Activated CD4-positive, CD25-positive, alpha-beta regulatory T cell treated with anti-CD3 and anti-CD28 coated beads, Interleukin-2, amount 50 U/mL, for 24 hours (primary cell): Measurements from ENCODE around the gene FGF22.
A peak's percentile ranks its signal among the peaks of the same experiment; 100 is the strongest.
"Not testable (repeated sequence)": the region's sequence is repeated elsewhere in the genome, so short reads cannot be mapped to it uniquely, and the experiment has no call there.

ENCODE experiments used
- ATAC-seq, 2 donors: fragments of 150-1000 bp; cut with Tn5 transposase; one replicate each; pipeline ENCODE4 v1.10.0; 2021; ENCODE audit warnings: mild to moderate bottlenecking in 1 of 2, moderate library complexity in 1 of 2

FGF22 gene

DNA sequence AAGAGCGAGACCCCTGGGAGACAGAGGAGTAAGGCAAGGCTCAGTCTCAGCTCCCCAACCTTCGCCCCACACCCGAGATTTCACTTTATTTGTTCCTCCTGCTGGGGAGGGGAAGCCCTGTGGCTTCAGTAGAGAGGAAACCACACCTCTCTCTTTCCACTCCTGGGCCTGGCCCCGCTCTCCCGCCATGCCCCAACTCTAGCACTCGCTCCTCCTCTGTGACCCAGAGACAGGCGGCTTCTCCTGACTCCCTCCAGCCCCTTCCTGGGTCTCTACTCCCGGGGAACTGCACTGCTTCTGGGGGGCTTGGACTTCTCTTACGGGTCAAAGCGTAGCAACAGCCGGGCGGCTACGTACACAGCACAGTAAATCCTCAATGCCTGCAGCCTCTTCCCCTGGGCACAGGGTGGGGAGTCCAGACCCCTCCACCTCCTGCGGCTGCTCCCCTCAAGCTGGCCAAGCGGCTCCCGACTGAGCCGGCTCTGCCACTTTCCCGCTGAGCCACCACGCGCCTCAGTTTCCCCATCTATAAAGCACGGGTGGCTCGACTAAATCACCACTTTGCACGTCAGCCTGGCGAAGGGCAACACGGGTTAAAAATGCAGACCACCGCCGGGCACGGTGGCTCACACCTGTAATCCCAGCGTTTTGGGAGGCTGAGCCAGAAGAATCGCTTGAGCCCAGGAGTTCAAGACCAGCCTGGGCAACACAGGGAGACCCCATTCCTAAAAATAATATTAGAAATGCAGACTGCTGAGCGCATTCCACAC, 21.9 kb downstream of the FGF22 start:
- ATAC-seq, result peak; percentile 19 to 21

DNA sequence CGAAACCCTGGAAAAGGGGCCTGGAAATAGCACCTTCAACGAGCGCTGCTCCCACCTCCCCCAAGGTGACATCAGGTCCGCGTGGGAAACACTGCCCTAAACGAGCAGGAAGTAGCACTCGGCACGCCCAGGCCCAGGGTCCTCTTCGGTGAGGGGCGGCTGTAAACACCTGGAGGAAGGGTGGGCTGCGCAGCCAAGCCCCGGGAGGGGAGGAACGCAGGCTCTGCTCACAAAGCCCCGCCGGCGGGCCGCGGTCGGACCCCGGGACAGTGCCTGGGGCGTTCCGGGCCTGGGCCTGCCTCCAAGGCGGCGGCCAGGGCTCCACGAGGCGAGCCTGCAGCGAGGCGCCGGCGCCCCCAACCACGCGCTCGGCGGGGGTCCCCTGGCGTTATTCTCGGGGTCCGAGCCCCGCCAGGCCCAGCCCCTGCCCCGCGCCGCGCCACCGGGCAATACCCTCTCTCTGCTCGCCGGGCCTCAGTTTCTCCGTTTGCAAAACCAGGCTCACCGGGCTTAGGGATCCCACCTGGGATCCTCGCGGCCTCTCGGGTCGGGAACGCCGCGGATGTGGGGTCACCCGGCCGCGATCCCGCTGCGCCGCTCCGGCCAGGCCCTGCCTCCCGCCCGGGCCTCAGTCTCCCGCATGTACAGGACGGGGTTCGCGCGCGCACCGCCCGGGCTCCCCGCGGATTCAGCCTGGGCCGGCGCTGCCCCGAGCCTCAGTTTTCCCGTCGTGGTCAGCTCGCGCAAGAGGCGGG, 22.7 kb downstream of the FGF22 start:
- peak; percentile 20 to 37 for ATAC-seq

DNA sequence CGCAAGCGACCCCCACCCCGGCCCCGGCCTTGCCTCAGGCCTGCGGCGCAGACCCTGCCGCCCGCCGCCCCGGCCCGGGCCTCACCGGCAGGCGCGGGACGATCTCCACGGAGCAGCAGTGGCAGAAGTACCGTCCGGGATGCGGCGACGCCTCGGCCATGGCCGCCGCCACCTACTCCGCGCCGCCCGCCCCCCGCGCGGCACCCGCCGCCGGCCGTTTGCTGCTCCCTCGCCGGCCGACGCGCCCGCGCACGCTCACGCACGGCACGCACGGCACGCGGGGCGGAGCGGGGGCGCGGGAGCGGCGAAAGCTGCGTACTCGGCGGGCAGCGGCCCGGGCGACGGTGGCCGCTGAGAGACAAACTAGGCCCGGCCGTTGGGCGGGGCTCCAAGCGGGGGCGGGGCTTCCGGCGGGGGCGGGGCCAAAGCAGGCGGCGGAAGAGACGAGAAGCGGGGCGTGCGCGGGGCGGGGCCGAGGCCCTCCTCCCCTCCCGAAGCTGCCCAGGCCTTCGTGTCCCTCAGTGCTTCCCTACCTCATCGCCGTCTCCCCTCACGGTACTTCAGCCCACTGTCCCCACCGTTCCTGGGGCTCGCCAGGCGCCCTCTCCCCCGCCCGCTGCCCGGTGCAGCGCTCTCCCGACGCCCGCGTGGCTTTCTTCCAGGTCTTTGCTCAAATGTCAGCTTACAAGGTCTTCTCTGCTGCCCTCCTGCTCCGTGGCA, 23.4 kb downstream of the FGF22 start, which contains the start of gene RNF126:
TSS of gene RNF126 (minus strand) at position 253 of the 720 bp plus-strand sequence. CDS start at position 160, 93 bp downstream.
- ATAC-seq, result peak; percentile 45 to 53

DNA sequence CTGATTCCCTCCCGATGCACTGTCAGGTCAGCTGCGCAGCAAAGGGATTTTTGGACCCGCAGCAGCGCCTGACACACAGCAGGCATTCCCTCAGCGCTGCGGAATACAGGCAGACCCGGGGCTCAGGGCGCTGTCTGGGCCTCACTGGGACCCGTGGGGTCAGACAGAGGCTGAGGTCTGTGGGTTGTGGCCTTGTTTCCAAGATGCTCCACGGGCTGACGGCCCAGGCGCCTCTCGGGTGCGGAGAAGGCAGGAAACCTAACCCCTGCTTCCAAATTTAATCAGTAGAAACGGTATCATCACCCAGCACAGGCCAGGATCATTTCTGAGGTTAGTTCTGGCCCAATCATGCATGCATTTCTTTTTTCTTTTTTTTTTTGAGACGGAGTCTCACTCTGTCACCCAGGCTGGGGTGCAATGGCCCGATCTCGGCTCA, 24.0 kb downstream of the FGF22 start:
- no peak for ATAC-seq

DNA sequence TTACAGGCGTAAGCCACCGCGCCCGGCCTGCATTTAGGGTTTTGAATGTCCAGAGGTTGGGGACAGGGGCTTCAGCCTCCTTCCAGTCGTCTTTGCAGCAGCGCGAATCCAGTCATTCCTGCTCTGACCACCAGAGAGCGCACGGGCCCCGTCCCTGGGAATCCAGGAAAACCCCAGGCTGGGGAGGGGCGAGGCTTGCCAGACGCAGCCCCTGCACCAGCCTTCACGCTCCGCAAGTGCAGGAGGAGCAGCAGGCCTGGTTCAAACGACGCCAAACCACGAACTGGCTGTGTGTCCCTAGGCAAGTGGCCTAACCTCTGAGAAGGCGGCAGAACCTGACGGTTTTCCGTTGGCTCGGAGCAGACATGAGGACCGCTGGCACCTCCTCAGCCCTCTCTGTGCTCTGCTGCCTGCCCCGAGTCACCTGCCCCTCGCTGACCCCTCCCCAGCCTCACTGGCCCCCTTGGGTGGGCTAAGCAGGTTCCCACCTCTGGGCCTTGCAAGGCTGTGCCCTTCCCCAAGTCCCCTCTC, 25.3 kb downstream of the FGF22 start:
- ATAC-seq, result no peak

DNA sequence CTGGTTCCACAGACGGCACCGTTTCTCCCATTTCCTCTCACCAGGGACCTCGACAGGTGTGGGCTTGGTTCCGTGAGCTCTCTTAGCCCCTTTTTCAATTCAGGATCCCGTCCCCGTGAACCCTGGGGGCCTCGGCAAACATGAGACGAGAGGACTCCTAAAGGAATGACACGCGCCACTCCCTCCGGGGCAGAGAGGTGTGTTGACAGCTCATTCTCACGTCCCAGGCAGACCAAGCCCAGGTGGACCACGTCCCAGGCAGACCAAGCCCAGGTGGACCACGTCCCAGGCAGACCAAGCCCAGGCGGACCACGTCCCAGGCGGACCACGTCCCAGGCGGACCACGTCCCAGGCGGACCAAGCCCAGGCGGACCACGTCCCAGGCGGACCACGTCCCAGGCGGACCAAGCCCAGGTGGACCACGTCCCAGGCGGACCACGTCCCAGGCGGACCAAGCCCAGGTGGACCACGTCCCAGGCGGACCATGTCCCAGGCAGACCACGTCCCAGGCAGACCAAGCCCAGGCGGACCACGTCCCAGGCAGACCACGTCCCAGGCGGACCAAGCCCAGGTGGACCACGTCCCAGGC, 27.4 kb downstream of the FGF22 start:
- not testable (repeated sequence) for ATAC-seq

DNA sequence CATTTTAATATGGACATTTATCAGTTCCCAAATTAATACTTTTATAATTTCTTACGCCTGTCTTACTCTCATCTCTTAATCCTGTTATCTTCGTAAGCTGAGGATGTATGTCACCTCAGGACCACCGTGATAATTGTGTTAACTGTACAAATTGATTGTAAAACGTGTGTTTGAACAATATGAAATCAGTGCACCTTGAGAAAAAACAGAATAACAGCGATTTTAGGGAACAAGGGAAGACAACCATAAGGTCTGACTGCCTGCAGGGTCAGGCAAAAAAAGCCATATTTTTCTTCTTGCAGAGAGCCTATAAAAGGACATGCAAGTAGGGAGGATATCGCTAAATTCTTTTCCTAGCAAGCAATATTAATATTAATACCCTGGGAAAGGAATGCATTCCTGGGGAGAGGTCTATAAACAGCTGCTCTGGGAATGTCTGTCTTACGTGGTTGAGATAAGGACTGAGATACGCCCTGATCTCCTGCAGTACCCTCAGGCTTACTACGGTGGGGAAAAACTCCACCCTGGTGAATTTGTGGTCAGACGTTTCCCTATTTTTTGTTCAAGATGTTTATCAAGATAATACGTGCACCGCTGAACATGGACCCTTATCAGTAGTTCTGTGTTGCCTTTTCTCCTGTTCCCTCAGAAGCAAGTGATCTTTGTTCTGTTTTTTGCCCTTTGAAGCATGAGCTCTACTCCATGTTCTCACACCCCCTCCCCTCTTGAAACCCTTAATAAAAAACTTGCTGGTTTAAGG, 29.2 kb downstream of the FGF22 start:
- ATAC-seq, result not testable (repeated sequence)

DNA sequence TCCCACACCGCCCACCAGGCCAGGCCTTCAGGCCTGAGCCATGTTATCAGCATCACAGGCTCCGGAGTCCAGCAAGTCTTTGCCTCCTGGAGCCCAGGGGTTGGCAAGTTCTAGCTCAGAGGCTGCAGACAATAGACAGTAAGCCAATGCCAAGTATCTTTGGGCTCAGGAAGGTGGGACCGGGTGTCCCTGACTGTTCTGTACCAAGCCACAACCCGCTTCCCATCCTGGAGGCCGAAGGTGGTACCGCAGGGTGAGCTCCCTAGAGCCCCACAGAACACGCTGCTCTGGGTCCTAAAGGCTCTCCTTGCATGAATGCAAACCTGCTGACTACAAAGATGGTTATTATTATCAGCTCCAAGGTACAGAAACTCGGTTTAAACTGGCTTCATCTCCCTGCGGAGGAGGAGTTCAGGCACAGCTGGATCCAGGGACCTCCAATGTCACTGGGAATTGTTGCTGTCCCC, 31.0 kb downstream of the FGF22 start:
- no peak for ATAC-seq

DNA sequence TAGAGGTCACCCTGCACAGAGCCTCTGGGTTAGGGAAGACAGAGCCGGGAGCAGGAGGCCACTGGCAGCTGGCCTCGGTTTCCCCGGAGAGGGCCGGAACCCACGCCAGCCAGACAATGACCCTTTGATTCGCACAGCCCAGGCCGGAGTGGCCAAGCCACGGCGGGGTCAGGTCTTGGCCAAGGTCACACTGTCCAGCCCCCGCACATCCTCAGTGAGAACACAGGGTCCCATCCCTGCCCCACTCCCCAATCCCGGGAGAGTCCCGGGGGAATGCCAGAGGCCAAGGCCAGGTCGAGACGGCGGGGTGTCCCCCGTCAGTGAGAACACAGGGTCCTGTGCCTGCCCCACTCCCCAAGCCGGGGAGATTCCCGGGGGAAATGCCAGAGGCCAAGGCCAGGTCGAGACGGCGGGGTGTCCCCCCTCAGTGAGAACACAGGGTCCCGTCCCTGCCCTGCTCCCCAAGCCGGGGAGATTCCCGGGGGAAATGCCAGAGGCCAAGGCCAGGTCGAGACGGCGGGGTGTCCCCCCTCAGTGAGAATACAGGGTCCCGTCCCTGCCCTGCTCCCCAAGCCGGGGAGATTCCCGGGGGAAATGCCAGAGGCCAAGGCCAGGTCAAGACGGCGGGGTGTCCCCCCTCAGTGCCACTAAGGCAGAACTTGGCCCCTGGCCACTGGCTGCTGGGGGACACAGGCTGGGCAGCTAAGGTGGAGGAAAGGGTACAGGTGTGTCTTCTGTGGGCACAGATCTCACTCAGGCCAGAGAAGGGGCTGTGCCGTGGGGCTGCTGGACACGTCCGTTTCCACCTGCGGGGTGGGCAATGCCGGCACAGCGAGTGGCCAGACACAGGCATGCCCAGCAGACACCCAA, 34.8 kb downstream of the FGF22 start:
- ATAC-seq, result no peak

DNA sequence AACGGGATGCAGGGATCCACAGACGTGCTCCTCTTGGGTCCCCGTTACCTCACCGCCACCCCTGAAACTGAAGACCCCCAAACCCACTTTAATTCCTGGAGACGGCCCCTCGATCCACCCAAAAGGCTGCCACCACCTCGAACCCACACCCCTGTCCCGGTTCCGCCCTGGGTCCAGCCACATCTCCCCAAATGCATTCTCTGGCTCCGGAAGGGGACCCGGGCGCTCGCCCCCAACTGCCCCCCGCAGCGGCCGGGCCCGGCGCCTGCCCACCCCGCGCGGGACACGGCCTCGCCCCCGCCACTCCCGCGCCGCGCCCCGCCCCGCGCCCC, 36.3 kb downstream of the FGF22 start:
- no peak for ATAC-seq

DNA sequence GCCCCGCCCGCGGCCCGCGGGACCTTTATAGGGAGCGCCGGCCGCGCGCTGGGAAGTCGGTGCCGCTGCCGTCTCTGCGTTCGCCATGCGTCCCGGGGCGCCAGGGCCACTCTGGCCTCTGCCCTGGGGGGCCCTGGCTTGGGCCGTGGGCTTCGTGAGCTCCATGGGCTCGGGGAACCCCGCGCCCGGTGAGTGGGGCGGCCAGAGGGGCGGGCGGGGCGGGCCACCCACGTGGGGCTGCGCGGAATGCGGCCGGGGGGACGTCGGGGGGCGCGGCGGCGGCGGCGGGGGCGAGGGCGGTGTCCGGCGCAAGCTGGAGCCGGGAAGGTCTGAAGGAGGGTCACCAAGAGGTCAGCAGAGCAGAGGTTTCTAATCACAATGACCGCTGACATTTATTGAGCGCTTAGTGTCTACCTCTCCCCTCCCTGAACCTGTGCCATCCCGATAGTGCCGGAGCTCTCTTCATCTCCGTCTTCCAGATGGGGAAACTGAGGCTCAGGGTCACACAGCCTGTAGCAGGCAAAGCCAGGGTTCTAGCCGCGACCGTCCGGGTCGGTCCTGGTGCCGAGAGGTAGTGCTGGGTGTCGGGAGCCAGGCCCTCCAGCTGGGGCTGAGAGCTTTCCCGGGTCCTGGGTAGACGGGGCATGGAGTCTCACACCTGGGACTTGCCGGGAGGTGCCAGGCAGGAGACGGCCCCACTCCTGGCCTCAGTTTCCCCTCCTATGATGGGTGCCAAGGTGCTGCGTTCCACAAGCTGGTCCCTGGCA, 36.8 kb downstream of the FGF22 start, which contains the start of gene FSTL3:
TSS of gene FSTL3 (plus strand) at position 54 of the 767 bp plus-strand sequence. CDS start at position 86, 32 bp downstream.
- ATAC-seq, result no peak

DNA sequence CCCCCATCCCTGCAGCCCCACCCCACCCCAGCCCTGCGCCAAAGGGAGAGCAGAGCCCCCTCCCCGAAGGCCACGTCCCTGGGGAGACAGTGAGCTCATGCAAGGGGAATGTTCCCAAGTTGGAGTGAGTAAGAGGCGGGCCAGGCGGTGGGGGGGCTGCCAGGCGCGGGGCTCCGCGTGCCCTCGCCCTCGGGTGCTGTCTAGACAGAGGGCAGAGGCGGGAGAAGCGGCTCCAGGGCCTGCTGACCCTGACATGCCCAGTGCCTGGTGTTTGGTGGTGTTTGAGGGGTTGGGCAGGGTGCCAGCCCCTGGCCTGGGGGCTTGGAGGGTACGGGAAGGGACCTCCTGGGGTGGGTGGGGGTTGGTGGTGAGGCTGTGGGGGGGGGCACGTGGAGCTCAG, 37.5 kb downstream of the FGF22 start:
- no peak for ATAC-seq

DNA sequence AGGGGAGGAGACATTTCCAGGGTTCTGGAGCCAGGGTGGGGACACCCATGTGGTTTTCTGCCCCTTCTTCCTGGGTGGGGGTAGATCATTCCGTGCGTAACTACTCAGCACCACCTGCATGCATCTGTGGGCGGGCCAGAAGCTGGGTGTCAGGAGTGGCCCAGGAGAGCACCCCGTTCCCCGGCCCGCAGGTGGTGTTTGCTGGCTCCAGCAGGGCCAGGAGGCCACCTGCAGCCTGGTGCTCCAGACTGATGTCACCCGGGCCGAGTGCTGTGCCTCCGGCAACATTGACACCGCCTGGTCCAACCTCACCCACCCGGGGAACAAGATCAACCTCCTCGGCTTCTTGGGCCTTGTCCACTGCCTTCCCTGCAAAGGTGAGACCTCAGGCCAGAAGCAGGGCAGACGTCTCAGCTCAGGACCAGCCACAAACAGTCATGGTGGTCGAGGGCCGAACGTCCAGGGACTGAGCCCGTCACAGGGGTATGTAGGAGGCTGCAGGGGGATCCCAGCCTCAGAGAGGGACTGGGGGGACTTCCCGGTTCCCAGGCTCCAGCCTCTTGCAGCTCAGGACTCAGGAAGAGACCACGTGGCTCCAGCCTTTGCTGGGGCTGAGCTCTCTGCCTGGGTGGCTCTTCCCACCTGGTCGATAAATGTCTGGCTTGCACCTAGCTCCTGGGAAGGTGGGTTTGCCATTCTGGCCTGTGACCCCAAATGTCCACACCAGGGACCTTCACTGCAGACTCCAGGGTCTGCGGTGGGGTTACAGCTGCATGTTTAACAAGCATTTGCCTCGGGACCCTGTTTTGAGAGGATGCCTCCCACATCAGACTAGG, 38.1 kb downstream of the FGF22 start:
- no peak for ATAC-seq

DNA sequence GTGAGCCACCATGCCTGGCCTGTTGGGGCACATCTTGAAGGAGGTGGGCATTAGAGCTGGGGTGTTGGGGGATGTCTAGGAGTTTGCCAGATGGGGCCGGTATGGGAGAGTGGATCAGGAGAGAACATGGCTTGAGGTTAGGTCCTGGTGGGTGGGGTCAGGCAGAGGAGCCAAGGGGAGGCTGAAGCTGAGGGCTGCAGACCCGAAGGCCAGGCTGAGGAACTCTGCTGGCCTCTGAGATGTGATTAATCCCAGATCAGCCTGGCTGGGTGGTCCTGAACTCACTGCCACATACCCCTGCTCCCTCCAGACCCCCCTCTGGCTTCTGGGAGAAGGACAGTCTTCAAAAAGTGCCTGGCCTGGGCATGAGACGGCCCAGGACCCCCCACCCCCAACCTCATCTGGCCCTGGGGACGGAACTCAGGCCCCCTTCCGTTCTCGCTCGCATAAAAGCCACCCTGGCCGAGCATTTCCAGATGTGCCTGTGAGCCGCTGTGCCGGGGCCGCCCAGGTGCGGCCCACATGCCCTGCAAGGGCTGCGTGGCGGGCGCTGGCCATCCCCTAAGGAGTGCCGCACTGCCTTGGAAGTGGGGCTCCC, 39.2 kb downstream of the FGF22 start:
- no peak for ATAC-seq

DNA sequence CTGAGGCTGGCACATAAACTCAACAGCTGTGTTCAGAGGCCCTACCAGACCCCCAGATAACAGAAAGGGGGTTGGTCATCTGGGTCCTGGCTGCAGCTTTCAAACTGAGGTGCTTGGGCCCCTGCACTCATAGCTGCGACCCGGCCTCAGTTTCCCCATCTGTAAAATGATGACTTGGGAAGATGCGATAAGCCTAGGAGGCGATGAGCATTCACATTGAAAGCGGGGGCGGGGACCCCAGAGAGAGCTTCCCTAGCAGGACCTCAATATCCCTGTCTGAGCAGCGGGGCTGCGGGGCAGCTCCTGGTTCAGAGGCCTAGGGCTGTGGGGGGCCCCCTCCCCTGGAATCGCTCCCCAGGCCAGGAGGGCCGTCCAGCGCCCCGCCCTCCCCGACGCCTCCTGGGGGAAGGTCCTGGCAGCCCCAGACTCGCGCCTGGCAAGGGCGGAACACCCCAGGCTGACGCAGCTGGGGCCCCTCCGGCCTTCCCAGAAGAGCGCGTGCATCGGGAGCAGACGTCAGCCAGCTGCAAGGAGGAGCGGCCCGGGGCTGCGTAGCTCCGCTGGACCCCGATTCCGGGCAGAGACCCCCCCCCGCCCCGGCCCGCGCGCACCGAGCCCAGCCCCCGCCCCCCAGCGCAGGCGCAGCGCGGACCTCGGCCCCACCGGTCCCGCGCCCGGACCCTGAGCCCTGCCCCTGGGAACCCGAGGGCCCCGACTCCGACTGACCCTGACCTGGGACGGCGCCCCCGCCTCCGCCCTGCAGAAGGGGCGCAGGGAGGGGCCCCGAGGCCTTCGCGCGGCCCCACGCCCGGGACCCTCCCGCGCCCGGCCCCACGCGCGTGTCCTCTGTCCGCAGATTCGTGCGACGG, 40.0 kb downstream of the FGF22 start:
- no peak for ATAC-seq

DNA sequence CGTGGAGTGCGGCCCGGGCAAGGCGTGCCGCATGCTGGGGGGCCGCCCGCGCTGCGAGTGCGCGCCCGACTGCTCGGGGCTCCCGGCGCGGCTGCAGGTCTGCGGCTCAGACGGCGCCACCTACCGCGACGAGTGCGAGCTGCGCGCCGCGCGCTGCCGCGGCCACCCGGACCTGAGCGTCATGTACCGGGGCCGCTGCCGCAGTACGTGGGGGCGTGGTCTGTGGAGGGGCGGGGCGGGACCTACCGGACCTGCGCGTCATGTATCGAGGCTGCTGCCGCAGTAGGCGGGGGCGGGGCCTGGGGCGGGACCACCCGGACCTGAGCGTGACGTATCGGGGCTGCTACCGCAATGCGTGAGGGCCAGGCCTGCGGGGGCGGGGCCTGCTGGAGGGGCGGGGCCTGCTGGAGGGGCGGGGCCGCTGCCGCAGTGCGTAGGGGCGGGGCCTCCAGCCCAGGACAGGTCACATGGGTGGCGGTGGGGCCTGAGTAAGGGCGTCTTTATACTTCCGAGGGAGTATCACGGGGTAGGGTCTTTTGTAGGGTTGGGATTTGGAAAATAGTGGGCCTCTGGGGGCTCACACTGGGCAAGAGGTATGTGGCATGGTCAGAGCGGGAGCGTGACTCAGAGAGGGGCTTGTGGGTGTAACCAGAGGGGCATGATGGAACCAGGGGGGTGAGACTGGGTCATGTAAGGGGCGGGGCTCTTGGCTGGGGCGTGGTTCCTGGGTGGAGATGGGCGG, 40.8 kb downstream of the FGF22 start:
- ATAC-seq, result peak; percentile 80 to 81
